ENCODE data around the gene BABAM2. TPM values are rescaled to one million over a fixed set of nuclear protein-coding genes. Genes with fewer than 3 reads are reported as not detected.

The BABAM2 gene
- total RNA-seq, 4 donors from 2014 or later, result 23.7 to 41.1 (median 27.9) TPM

DNA sequence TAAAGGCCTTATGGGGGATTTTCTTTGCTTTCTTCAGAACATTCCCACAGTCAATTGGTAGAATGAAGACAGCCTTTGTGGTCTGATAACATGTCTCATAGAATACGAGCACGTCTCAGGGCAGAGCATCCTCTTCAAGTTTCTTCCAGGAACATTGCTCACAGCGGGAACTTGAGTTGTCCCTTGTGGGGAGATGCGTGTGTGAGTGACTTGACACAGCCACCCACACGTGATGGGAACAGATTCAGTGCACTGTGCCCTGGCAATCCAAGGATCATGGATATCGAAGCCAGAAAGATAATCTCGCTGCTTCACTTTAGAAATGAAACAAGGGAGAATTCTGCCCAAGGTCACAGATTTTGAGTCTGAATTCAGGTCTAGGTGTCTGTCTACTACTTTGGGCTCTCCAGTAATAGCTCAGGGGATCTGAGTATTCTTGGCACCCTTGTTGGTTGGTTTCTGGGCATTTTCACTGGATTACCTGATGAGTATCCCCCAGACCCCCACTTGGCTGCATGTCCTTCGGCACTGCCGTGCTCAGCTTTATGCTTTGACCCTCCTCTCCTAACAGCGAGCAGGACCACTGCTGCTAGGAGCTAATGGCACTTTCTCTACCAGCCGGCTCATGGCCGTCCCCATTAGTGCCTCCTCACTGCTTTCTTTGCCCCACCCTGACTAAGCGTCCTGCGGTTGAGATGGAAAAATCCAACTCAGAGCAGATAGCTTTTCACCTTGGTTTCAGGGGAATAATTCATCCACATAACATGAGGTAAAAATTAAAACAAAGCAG, 426.2 kb downstream of the BABAM2 start:
- 83% methylated on average over 14 of the region's 14 CpGs for WGBS
- peaks cover 34% of the 10 kb centered on the region for H3K4me1 ChIP-seq
- H3K36me3 ChIP-seq, result no peaks in the 10 kb centered on the region
- DNase-seq (ENCODE audit: low spot score in 2 of 2), result no peak
- H3K27ac ChIP-seq, result peak overlapping the region; percentile 73
- TF ChIP-seq POLR2AphosphoS5 (IDR thresholded peaks at IDR 0.05) (no peak), EP300 (IDR thresholded peaks at IDR 0.05) (no peak), CTCF (IDR thresholded peaks at IDR 0.05) (no peak), POLR2A (IDR thresholded peaks at IDR 0.05) (no peak)
- H3K4me3 ChIP-seq, result no peak overlapping the region
- H3K9me3 ChIP-seq, result no peaks in the 10 kb centered on the region
- no peaks in the 10 kb centered on the region for H3K27me3 ChIP-seq

- TF ChIP-seq CTCF (IDR thresholded peaks at IDR 0.05) (no peak), POLR2A (IDR thresholded peaks at IDR 0.05) (no peak), POLR2AphosphoS5 (IDR thresholded peaks at IDR 0.05) (no peak), EP300 (IDR thresholded peaks at IDR 0.05) (no peak)
- Histone ChIP-seq H3K9me3 (no peaks in the 10 kb centered on the region), H3K4me3 (no peak overlapping the region), H3K27me3 (no peaks in the 10 kb centered on the region), H3K36me3 (no peaks in the 10 kb centered on the region), H3K27ac (peak overlapping the region; percentile 73), H3K4me1 (peaks cover 34% of the 10 kb centered on the region)
- 59% methylated on average over 2 of the region's 2 CpGs for WGBS
- DNase-seq (ENCODE audit: low spot score in 2 of 2), result no peak
Measured at GRCh38 chr2:28317390-28317789, 426.9 kb downstream of the BABAM2 start.

DNA sequence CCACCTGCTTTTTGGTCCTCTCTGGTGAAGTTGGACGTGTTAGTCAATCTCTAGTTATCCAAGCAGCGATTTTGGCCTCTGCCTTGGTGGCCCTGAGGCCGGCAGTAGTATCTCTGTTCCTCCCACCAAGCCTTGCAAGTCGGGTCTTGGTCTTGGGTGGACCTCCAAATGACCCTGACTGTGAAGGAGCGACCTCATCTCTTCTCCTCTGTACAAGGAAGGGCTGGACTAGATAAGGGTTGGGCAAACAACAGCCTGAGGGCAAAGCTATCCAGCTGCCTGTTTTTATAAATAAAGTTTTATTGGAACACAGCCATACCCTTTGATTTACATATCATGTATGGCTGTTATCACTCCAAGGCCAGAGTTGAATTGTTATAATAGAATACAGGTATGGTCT, 427.5 kb downstream of the BABAM2 start:
- WGBS, result 81% methylated on average over 5 of the region's 5 CpGs
- Histone ChIP-seq H3K4me1 (peaks cover 34% of the 10 kb centered on the region), H3K36me3 (no peaks in the 10 kb centered on the region), H3K4me3 (no peak overlapping the region), H3K9me3 (no peaks in the 10 kb centered on the region), H3K27me3 (no peaks in the 10 kb centered on the region), H3K27ac (peak overlapping the region; percentile 73)
- no peak for TF ChIP-seq CTCF (IDR thresholded peaks at IDR 0.05)
- no peak for TF ChIP-seq POLR2AphosphoS5 (IDR thresholded peaks at IDR 0.05)
- TF ChIP-seq EP300 (IDR thresholded peaks at IDR 0.05), result no peak
- no peak for TF ChIP-seq POLR2A (IDR thresholded peaks at IDR 0.05)
- no peak for DNase-seq (ENCODE audit: low spot score in 2 of 2)

DNA sequence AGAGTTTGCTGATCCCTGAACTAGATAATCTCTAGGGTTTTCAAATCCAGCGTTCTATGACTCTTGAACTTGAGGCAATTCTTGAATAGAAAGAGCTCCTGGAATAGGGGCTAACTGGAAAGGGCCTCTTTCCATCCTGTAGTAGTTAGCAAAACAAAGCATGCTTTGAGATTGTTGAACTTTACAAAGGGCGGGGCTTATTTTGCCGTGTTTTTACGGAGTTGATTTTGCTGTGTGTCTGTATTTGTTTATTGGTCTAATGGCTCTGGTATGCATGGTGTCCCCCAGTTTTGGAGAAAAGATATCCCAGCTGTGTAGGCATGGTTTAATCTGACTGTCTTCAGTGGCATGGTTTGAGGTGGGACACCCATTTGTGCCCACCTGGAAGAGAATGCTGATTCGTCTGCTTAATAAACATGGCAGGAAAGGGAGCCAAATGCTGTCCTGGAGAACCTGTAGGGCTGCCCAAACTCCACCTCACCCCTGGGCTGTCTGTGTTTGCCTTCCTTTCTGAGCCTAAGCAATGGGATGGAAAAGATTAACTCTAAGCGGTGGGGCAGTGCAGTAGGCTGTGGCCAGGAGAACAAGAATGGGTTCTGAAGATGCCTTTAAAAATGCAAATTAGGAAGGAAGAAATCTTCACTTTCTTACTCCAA, 428.1 kb downstream of the BABAM2 start:
- Histone ChIP-seq H3K27me3 (no peaks in the 10 kb centered on the region), H3K9me3 (no peaks in the 10 kb centered on the region), H3K27ac (peak overlapping the region; percentile 73), H3K36me3 (no peaks in the 10 kb centered on the region), H3K4me1 (peaks cover 34% of the 10 kb centered on the region), H3K4me3 (no peak overlapping the region)
- no peak for DNase-seq (ENCODE audit: low spot score in 2 of 2)
- TF ChIP-seq POLR2A (IDR thresholded peaks at IDR 0.05) (no peak), CTCF (IDR thresholded peaks at IDR 0.05) (no peak)
- WGBS, result 57% methylated on average over 6 of the region's 6 CpGs
